Measurements from ENCODE around the gene NLGN1. TPM values are rescaled to one million over a fixed set of nuclear protein-coding genes. Genes with fewer than 3 reads are reported as not detected.

The NLGN1 gene
- total RNA-seq, 1 donor = 6.1 TPM

GRCh38 chr3:173583496-173583895, 186.0 kb downstream of the NLGN1 start:
- no peak overlapping the region for H3K4me3 ChIP-seq (ENCODE audit: low read depth, low read length)
- no peak for DNase-seq (ENCODE audit: low read depth)
- no peak for TF ChIP-seq CTCF (IDR thresholded peaks at IDR 0.05; ENCODE audit: insufficient read depth, low read length)

GRCh38 chr3:173584093-173584837, 186.7 kb downstream of the NLGN1 start:
- TF ChIP-seq CTCF (IDR thresholded peaks at IDR 0.05; ENCODE audit: insufficient read depth, low read length) = peak; percentile 82
- DNase-seq (ENCODE audit: low read depth) = peak; percentile 55

GRCh38 chr3:173584838-173585831, 187.6 kb downstream of the NLGN1 start:
- no peak for TF ChIP-seq CTCF (IDR thresholded peaks at IDR 0.05; ENCODE audit: insufficient read depth, low read length)
- H3K4me3 ChIP-seq (ENCODE audit: low read depth, low read length) = peak overlapping the region; percentile 65
- DNase-seq (ENCODE audit: low read depth) = peak; percentile 45

More at GRCh38 chr3:173584093-173584837, 186.7 kb downstream of the NLGN1 start:
- H3K4me3 ChIP-seq (ENCODE audit: low read depth, low read length) = peak overlapping the region; percentile 65

GRCh38 chr3:173586166-173586565, 188.6 kb downstream of the NLGN1 start:
- no peak overlapping the region for H3K4me3 ChIP-seq (ENCODE audit: low read depth, low read length)
- no peak for DNase-seq (ENCODE audit: low read depth)
- no peak for TF ChIP-seq CTCF (IDR thresholded peaks at IDR 0.05; ENCODE audit: insufficient read depth, low read length)

- no peak for TF ChIP-seq CTCF (IDR thresholded peaks at IDR 0.05; ENCODE audit: insufficient read depth, low read length)
- no peak for DNase-seq (ENCODE audit: low read depth)
These were observed 189.5 kb downstream of the NLGN1 start for GRCh38 chr3:173587055-173587454.

GRCh38 chr3:173588556-173588955, 191.0 kb downstream of the NLGN1 start:
- no peak overlapping the region for H3K4me3 ChIP-seq (ENCODE audit: low read depth, low read length)
- TF ChIP-seq CTCF (IDR thresholded peaks at IDR 0.05; ENCODE audit: insufficient read depth, low read length) = no peak
- no peak for DNase-seq (ENCODE audit: low read depth)

More at GRCh38 chr3:173587055-173587454, 189.5 kb downstream of the NLGN1 start:
- no peak overlapping the region for H3K4me3 ChIP-seq (ENCODE audit: low read depth, low read length)
